NT2/D1 (cell line): Measurements from ENCODE around the gene MAGI2.

Experiments used
- YY1 ChIP-seq: IDR thresholded peaks from 2 replicates; pipeline ENCODE4 v1.6.1; 2011; ENCODE audit not compliant: insufficient read length, insufficient read depth
- ZNF274 ChIP-seq: IDR thresholded peaks from 2 replicates; pipeline ENCODE4 v1.6.1; 2011; ENCODE audit warnings: mild to moderate bottlenecking, low read depth, low read length

DNA sequence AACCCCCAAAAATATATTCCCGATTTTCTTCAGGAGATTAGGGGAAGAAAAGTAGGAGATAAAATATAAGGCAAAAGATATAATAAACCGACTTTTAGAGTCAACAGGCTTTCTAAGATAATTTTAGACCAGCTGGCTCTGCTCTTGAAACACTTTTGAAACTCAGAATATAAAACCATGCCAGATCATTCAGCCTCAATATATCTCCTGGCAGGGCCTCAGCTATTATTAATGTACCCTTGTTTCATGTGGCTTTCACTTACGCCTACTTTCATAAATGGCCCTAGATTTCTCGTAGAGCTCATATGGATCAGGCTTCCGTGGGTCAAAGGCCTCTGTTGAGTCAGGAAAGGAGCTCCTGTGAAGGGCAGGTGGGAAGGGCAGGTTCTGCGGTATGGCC, 1258.9 kb downstream of the MAGI2 start:
- TF ChIP-seq YY1 (no peak), ZNF274 (no peak)
